KMS-11 (cell line): ENCODE measurements around the gene RPTOR.

Experiments
- H2AFZ ChIP-seq: fragments of 200-600 bp; sonication (generic); 2 replicates; pipeline ENCODE4 v1.6.1; 2016; ENCODE audit warnings: antibody characterized with exemption, mixed run types, low read depth
- H3K27ac ChIP-seq: fragments of 200-600 bp; sonication (generic); 2 replicates; pipeline ENCODE4 v1.6.1; 2016; ENCODE audit warnings: mild to moderate bottlenecking, mixed run types
- H3K27me3 ChIP-seq: fragments of 200-600 bp; sonication (generic); 2 replicates; pipeline ENCODE4 v1.6.1; 2017; ENCODE audit warnings: mild to moderate bottlenecking, low read depth, mixed run types, moderate library complexity; ENCODE audit not compliant: insufficient read depth
- H3K36me3 ChIP-seq: fragments of 200-600 bp; sonication (generic); 2 replicates; pipeline ENCODE4 v1.6.1; 2017; ENCODE audit warnings: mild to moderate bottlenecking, mixed run types; ENCODE audit not compliant: insufficient read depth
- H3K4me1 ChIP-seq: fragments of 200-600 bp; sonication (generic); 2 replicates; pipeline ENCODE4 v1.6.1; 2016; ENCODE audit warnings: mild to moderate bottlenecking, low read depth, mixed run types; ENCODE audit not compliant: poor library complexity, severe bottlenecking
- H3K4me2 ChIP-seq: fragments of 200-600 bp; sonication (generic); 2 replicates; pipeline ENCODE4 v1.7.0; 2016; ENCODE audit warnings: mild to moderate bottlenecking, mixed run types
- H3K4me3 ChIP-seq: fragments of 200-600 bp; sonication (generic); IDR thresholded peaks from 2 replicates; pipeline ENCODE4 v1.6.1; 2017; ENCODE audit warnings: low read depth, low read length, mixed read lengths; ENCODE audit not compliant: insufficient read depth
- H3K79me2 ChIP-seq: fragments of 200-600 bp; sonication (generic); 2 replicates; pipeline ENCODE4 v1.6.1; 2016; ENCODE audit warnings: low read depth, mixed run types; ENCODE audit not compliant: insufficient read depth
- H3K9ac ChIP-seq: fragments of 200-600 bp; sonication (generic); 2 replicates; pipeline ENCODE4 v1.6.1; 2016; ENCODE audit warnings: mild to moderate bottlenecking, mixed run types
- H4K20me1 ChIP-seq: fragments of 200-600 bp; sonication (generic); 2 replicates; pipeline ENCODE4 v1.6.1; 2016; ENCODE audit warnings: mild to moderate bottlenecking, mixed run types; ENCODE audit not compliant: insufficient read depth
- TF ChIP-seq, protein P1 (sequence below): fragments of 200-600 bp; sonication (generic); conservative IDR thresholded peaks from 2 replicates; pipeline ENCODE4 v1.6.1; 2017; ENCODE audit warnings: low read depth, mild to moderate bottlenecking, antibody characterized with exemption, low read length, moderate library complexity, mixed read lengths

RPTOR gene

DNA sequence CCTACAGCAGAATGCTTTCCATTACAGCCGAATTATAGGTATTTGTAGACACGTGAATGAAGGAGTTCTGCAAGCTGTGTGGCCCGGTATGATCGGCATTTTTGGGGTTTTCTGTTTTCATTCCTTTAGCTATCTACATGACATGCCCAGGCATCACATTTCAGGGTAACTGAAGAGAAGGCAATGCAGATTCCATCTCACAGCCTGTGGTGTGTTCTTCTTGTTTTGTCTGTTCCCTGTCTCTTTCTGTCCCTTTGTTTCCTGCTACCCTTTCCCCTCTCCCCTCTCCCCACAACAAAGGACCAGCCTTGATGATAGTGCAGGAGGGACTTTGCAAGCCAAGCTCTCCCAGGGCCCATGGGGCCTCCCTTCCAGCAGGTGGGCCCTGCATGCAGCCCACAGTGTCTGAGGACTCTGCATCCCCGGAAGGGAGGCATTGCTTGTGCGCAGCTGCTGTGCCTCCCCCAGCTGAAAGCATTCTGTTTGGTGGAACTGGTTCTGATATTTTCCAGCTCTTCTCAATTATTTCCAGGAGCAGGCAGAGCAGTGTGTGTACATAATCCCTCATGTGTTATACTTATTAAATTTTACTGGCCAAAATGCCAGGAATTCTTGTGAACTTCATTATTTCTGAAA, 207.4 kb downstream of the RPTOR start:
- Histone ChIP-seq H3K27me3 (no peaks in the 10 kb centered on the region), H3K4me1 (no peaks in the 10 kb centered on the region), H3K4me3 (no peak overlapping the region), H3K79me2 (no peaks in the 10 kb centered on the region), H3K36me3 (no peaks in the 10 kb centered on the region), H3K9ac (no peak overlapping the region), H3K4me2 (no peak overlapping the region), H4K20me1 (no peaks in the 10 kb centered on the region), H3K27ac (no peak overlapping the region), H2AFZ (no peak overlapping the region)
- TF ChIP-seq, protein P1, sequence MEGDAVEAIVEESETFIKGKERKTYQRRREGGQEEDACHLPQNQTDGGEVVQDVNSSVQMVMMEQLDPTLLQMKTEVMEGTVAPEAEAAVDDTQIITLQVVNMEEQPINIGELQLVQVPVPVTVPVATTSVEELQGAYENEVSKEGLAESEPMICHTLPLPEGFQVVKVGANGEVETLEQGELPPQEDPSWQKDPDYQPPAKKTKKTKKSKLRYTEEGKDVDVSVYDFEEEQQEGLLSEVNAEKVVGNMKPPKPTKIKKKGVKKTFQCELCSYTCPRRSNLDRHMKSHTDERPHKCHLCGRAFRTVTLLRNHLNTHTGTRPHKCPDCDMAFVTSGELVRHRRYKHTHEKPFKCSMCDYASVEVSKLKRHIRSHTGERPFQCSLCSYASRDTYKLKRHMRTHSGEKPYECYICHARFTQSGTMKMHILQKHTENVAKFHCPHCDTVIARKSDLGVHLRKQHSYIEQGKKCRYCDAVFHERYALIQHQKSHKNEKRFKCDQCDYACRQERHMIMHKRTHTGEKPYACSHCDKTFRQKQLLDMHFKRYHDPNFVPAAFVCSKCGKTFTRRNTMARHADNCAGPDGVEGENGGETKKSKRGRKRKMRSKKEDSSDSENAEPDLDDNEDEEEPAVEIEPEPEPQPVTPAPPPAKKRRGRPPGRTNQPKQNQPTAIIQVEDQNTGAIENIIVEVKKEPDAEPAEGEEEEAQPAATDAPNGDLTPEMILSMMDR = no peak

DNA sequence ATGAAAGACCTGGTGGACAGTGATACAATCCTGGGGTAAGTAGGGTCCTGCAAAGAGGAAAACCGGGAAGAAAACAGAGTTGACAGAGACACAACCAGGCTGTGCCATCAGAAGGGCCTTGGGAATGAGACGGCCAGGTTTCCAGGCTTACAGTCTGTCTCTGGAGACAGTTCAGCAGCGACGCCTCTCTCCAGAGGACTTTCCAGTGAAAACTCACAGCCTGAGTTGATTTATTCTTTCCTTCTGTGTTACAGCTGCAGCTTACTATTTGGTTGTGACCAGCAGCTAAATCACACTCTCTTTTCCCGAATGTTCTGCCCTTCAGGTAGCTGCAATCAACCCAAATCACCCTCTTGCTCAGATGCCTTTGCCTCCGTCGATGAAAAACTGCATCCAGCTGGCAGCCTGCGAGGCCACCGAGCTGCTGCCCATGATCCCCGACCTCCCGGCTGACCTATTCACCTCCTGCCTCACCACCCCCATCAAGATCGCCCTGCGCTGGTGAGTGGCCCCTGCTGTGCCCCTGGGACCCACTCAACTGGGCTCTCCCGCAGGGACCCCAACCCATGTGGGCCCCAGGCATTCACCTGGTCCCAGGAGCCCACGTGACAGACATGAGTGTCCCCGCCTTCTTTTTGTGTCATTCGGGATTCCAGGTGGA, 209.2 kb downstream of the RPTOR start:
- Histone ChIP-seq H3K27ac (no peak overlapping the region), H3K9ac (no peak overlapping the region), H3K4me2 (no peak overlapping the region), H2AFZ (no peak overlapping the region), H3K4me1 (no peaks in the 10 kb centered on the region), H4K20me1 (no peaks in the 10 kb centered on the region), H3K79me2 (no peaks in the 10 kb centered on the region), H3K27me3 (no peaks in the 10 kb centered on the region), H3K4me3 (no peak overlapping the region), H3K36me3 (no peaks in the 10 kb centered on the region)
- TF ChIP-seq, protein P1 = no peak

DNA sequence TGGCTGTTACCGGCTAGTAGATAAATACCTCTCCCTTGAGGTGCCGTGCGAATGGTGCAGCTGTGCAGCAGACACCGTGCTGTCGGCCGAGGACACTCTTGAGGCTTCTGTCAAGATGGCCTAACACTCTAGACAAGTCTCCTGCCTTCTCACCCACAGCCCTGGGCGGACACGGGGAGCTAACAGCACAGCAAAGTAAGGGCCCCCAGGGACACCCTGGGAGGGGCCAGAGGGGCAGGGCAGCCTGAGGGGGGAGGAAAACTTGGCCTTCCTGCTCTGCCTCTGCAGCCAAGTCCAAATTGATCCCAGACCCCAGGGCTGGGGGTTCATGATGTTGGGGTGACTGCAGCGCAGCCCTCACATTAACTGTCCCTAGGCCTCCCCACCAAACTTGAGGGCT, 210.2 kb downstream of the RPTOR start:
- Histone ChIP-seq H3K79me2 (no peaks in the 10 kb centered on the region), H4K20me1 (no peaks in the 10 kb centered on the region), H3K4me3 (no peak overlapping the region), H3K4me2 (no peak overlapping the region), H3K27ac (no peak overlapping the region), H3K9ac (no peak overlapping the region), H3K4me1 (no peaks in the 10 kb centered on the region), H3K36me3 (no peaks in the 10 kb centered on the region), H2AFZ (no peak overlapping the region), H3K27me3 (no peaks in the 10 kb centered on the region)
- TF ChIP-seq, protein P1 = no peak

DNA sequence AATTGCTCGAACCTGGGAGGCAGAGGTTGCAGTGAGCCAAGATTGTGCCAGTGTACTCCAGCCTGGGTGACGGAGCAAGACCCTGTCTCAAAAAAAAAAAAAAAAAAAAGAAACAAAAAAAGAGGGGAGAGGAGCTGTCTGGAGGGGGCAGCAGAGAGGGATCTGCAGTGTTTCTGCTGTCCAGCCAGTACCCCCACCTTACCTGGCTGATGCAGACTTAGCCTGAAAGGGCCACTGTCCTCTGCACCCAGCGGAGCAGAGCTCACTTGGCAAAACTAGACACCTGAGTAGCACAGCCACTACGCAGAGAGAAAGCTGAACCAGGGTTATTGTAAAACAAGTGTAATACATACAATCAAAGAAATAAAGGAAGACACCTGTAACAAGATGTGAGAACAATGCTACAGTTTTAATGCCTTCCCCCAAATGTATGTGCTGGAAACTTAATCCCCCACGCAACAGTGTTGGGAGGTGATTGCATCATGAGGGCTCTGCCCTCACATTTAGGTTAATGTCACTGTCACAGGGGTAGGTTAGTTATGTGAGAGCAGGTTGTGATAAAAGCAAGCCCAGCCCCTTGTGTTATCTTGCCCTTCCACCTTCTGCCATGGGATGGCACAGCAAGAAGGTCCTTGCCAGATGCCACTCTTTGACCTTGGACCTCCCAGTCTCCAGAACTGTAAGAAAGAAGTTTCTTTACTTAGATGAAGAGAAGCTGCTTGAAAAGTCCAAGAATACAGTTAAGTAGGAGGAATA, 211.2 kb downstream of the RPTOR start:
- TF ChIP-seq, protein P1 = peak; percentile 40; the same call in 1 of the 2 replicates
- Histone ChIP-seq H3K27me3 (no peaks in the 10 kb centered on the region), H3K36me3 (no peaks in the 10 kb centered on the region), H3K4me2 (no peak overlapping the region), H3K27ac (no peak overlapping the region), H4K20me1 (no peaks in the 10 kb centered on the region), H3K9ac (no peak overlapping the region), H3K4me1 (no peaks in the 10 kb centered on the region), H3K4me3 (no peak overlapping the region), H3K79me2 (no peaks in the 10 kb centered on the region), H2AFZ (no peak overlapping the region)
